Body of pancreas (tissue), 4 donors: ENCODE measurements around the gene TMEM181. TPM values are rescaled to one million over a fixed set of nuclear protein-coding genes. Genes with fewer than 3 reads are reported as not detected.

Experiments
- ATAC-seq: fragments of 150-250 bp; one replicate; pipeline ENCODE4 v1.9.1; 2016
- DNase-seq, 4 donors: peaks; one replicate each; pipeline ENCODE4 v3.0.0-alpha.2; 2019
- H3K27ac ChIP-seq, 4 donors: fragments of 200-600 bp; sonication (generic); 1 replicate in 3 of 4; 2 replicates in 1 of 4; pipeline versions ENCODE4 v1.5.1 to v1.6.1; 2016 to 2019; ENCODE audit warnings: mild to moderate bottlenecking in 1 of 4, mixed read lengths in 1 of 4, moderate library complexity in 1 of 4
- H3K27me3 ChIP-seq, 2 donors: fragments of 200-600 bp; sonication (generic); one replicate each; pipeline ENCODE4 v1.6.0; 2016; ENCODE audit warnings: mild to moderate bottlenecking in 1 of 2
- H3K36me3 ChIP-seq, 2 donors: fragments of 200-600 bp; sonication (generic); replicated peaks in 1 of 2; 2 replicates each; pipeline ENCODE4 v1.5.1; 2016; ENCODE audit warnings: low read depth in 2 of 2; ENCODE audit not compliant: insufficient read depth in 1 of 2
- H3K4me1 ChIP-seq: fragments of 200-600 bp; sonication (generic); one replicate; pipeline ENCODE4 v1.6.0; 2016
- H3K4me3 ChIP-seq, 2 donors: fragments of 200-600 bp; sonication (generic); 1 replicate in 1 of 2; 2 replicates in 1 of 2; pipeline ENCODE4 v1.5.1; 2016 to 2019
- H3K9me3 ChIP-seq, 3 donors: fragments of 200-600 bp; sonication (generic); 1 replicate in 2 of 3; 2 replicates in 1 of 3; pipeline ENCODE4 v1.5.1; 2016
- CTCF ChIP-seq, 7 experiments: fragments of 450-650 bp in 4 of 7; fragments of 200-600 bp in 3 of 7; sonication (generic) in 3 of 7; IDR thresholded peaks; one replicate each; pipeline ENCODE4 v1.5.1; 2016 to 2019; ENCODE audit warnings: antibody characterized with exemption in 7 of 7
- POLR2A ChIP-seq, 3 donors: fragments of 450-650 bp; IDR thresholded peaks; one replicate each; pipeline ENCODE4 v1.6.1; 2016; ENCODE audit warnings: antibody characterized with exemption in 3 of 3, mild to moderate bottlenecking in 2 of 3
- whole genome bisulfite sequencing, 2 donors: methylation state at CpG; one replicate each; pipeline ENCODE4 v1.1.5; 2017; 5-methylcytosine and 5-hydroxymethylcytosine counted together
- intact Hi-C: fragments of 100-400 bp; cut with DNase I; formaldehyde crosslinking; loops from one replicate; pipeline ENCODE4 v1.15.1; 2023
- total RNA-seq, 2 donors: library from RNA; depleted of rRNA; stranded (reverse); fragments of >200 nt; gene quantifications; one replicate each; pipeline ENCODE4 v1.1.0, GENCODE V29; 2016

TMEM181 gene
- total RNA-seq, 2 donors from 2014 or later = 19.8 to 34.2 TPM

GRCh38 chr6:158567152-158567551, 7.3 kb downstream of the TMEM181 start:
- 81% methylated on average over 10 of the region's 10 CpGs for WGBS, 2 donors
- H3K4me3 ChIP-seq = no peak overlapping the region
- intact Hi-C loops = no loop called here
- TF ChIP-seq CTCF (IDR thresholded peaks at IDR 0.05) (no peak), POLR2A (IDR thresholded peaks at IDR 0.05) (no peak)
- H3K36me3 ChIP-seq = no peaks in the 10 kb centered on the region
- DNase-seq = no peak
- peaks cover 67% of the 10 kb centered on the region for H3K4me1 ChIP-seq
- no peak for ATAC-seq
- H3K9me3 ChIP-seq = no peaks in the 10 kb centered on the region
- H3K27me3 ChIP-seq = no peaks in the 10 kb centered on the region
- H3K27ac ChIP-seq = no peak overlapping the region

GRCh38 chr6:158567871-158568401, 8.0 kb downstream of the TMEM181 start:
- no peak for ATAC-seq
- 66 to 77% methylated on average over 12 of the region's 12 CpGs for WGBS, 2 donors
- peak overlapping the region in 1 of 4 donors; percentile 3 for H3K27ac ChIP-seq

GRCh38 chr6:158568549-158568948, 8.7 kb downstream of the TMEM181 start:
- peaks cover 67% of the 10 kb centered on the region for H3K4me1 ChIP-seq
- ATAC-seq = no peak
- no peak for DNase-seq

More at GRCh38 chr6:158567871-158568401, 8.0 kb downstream of the TMEM181 start:
- Histone ChIP-seq H3K4me1 (peaks cover 67% of the 10 kb centered on the region), H3K27me3 (no peaks in the 10 kb centered on the region), H3K4me3 (no peak overlapping the region), H3K9me3 (no peaks in the 10 kb centered on the region), H3K36me3 (no peaks in the 10 kb centered on the region)
- DNase-seq = no peak
- intact Hi-C loops = no loop called here
- no peak for TF ChIP-seq CTCF (IDR thresholded peaks at IDR 0.05)
- TF ChIP-seq POLR2A (IDR thresholded peaks at IDR 0.05) = no peak

GRCh38 chr6:158569036-158569435, 9.1 kb downstream of the TMEM181 start:
- 84 to 91% methylated on average over 9 of the region's 9 CpGs for WGBS, 2 donors
- H3K4me1 ChIP-seq = peaks cover 67% of the 10 kb centered on the region
- H3K27me3 ChIP-seq = no peaks in the 10 kb centered on the region
- TF ChIP-seq CTCF (IDR thresholded peaks at IDR 0.05) (no peak), POLR2A (IDR thresholded peaks at IDR 0.05) (no peak)
- no peak overlapping the region for H3K4me3 ChIP-seq
- no peak overlapping the region for H3K27ac ChIP-seq
- ATAC-seq (no peak), DNase-seq (no peak)
- H3K9me3 ChIP-seq = no peaks in the 10 kb centered on the region
- intact Hi-C loops = no loop called here
- H3K36me3 ChIP-seq = no peaks in the 10 kb centered on the region

More at GRCh38 chr6:158568549-158568948, 8.7 kb downstream of the TMEM181 start:
- Histone ChIP-seq H3K27ac (no peak overlapping the region), H3K4me3 (no peak overlapping the region), H3K9me3 (no peaks in the 10 kb centered on the region), H3K27me3 (no peaks in the 10 kb centered on the region), H3K36me3 (no peaks in the 10 kb centered on the region)
- 77 to 91% methylated on average over 1 to 5 of the region's 5 CpGs for WGBS, 2 donors
- intact Hi-C loops = no loop called here
- TF ChIP-seq POLR2A (IDR thresholded peaks at IDR 0.05) = no peak
- no peak for TF ChIP-seq CTCF (IDR thresholded peaks at IDR 0.05)

- Histone ChIP-seq H3K4me3 (no peak overlapping the region), H3K27me3 (no peaks in the 10 kb centered on the region), H3K27ac (peak overlapping the region in 1 of 4 donors; percentile 89), H3K36me3 (no peaks in the 10 kb centered on the region), H3K4me1 (peaks cover 74% of the 10 kb centered on the region), H3K9me3 (no peaks in the 10 kb centered on the region)
- intact Hi-C loops = no loop called here
- no peak for TF ChIP-seq CTCF (IDR thresholded peaks at IDR 0.05)
- TF ChIP-seq POLR2A (IDR thresholded peaks at IDR 0.05) = no peak
- 52% methylated on average over 3 of the region's 3 CpGs for WGBS, 2 donors
- DNase-seq = no peak
- no peak for ATAC-seq
Measured at GRCh38 chr6:158570681-158570962, 10.7 kb downstream of the TMEM181 start.
